Measurements from ENCODE around the gene CASP2.

DNA sequence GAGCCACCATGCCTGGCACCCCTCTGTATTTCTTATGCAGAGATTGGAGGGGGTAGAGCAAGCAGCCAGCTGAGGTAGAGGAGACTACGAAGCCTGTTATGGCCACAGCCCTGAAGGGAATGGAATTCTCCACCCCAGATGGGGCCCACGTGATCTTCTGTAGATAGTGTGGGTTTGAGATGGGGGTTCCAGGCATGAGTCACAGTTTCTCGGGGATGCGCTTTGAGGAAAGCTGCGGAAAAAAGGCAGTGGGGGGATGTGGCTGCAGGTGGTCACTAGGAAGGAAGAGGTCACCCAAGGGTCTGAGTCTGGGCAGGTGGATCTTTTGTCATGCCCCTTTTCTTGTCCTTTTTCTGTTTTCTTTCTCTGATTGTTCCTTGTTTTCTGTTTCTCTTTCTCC lies 62.9 kb downstream of the CASP2 start:
- TF ChIP-seq CTCF (conservative IDR thresholded peaks at IDR 0.05; ENCODE audit: low read length) (no peak), EZH2phosphoT487 (IDR thresholded peaks at IDR 0.05; ENCODE audit: borderline replicate concordance) (no peak)
